HepG2 (cell line): Measurements from ENCODE around the gene PIK3CB. TPM values are rescaled to one million over a fixed set of nuclear protein-coding genes. Genes with fewer than 3 reads are reported as not detected.

Source experiments
- HDAC1 ChIP-seq: sonication (generic); formaldehyde crosslinking; IDR thresholded peaks from 2 replicates; pipeline ENCODE4 v1.5.1; 2020; ENCODE audit warnings: mild to moderate bottlenecking, missing genetic modification reagents
- KDM3A ChIP-seq: IDR thresholded peaks from 2 replicates; pipeline ENCODE4 v1.6.1; 2018; ENCODE audit warnings: low read depth, missing compliant biosample characterization
- MAF1 ChIP-seq: sonication (generic); formaldehyde crosslinking; IDR thresholded peaks from 2 replicates; pipeline ENCODE4 v1.5.0; 2020; ENCODE audit warnings: missing genetic modification reagents, borderline replicate concordance
- ZNF160 ChIP-seq: sonication (generic); formaldehyde crosslinking; IDR thresholded peaks from 2 replicates; pipeline ENCODE4 v1.8.0; 2022; ENCODE audit warnings: mild to moderate bottlenecking, inconsistent platforms, missing genetic modification reagents
- ZNF30 ChIP-seq: sonication (generic); formaldehyde crosslinking; IDR thresholded peaks from 2 replicates; pipeline ENCODE4 v1.5.0; 2020; ENCODE audit warnings: mild to moderate bottlenecking, missing genetic modification reagents
- polyA plus RNA-seq, 8 experiments: library from polyadenylated mRNA; depleted of rRNA in 3 of 8; stranded (reverse) in 7 of 8; unstranded in 1 of 8; fragments of >200 nt; fragmentation: Illumina TruSeq in 4 of 8; extraction: Trizol in 4 of 8; gene quantifications; 2 replicates each; pipeline versions ENCODE4 v1.2.1 to v1.2.3, GENCODE V29; 2011 to 2016; ENCODE audit warnings: low read depth in 4 of 8, missing spikeins in 1 of 8, mixed read lengths in 1 of 8; ENCODE audit not compliant: insufficient read depth in 1 of 8
- total RNA-seq, 5 experiments: library from RNA; depleted of rRNA; stranded (reverse); fragments of >200 nt; fragmentation: Illumina TruSeq; extraction: Trizol; gene quantifications; 2 replicates each; pipeline ENCODE4 v1.2.3, GENCODE V29; 2016; ENCODE audit warnings: low read depth in 1 of 5
- TF ChIP-seq, protein P1 (sequence below): sonication (generic); formaldehyde crosslinking; IDR thresholded peaks from 2 replicates; pipeline ENCODE4 v1.8.0; 2022; ENCODE audit warnings: mild to moderate bottlenecking, missing genetic modification reagents, moderate library complexity
- TF ChIP-seq, protein P2 (sequence below): sonication (generic); formaldehyde crosslinking; conservative IDR thresholded peaks from 2 replicates; pipeline ENCODE4 v1.4.0; 2020; ENCODE audit warnings: missing genetic modification reagents
- TF ChIP-seq, protein P3 (sequence below): sonication (generic); formaldehyde crosslinking; IDR thresholded peaks from 2 replicates; pipeline ENCODE4 v1.4.0; 2020; ENCODE audit warnings: low read depth, mild to moderate bottlenecking, missing genetic modification reagents
- TF ChIP-seq, protein P4 (sequence below): sonication (generic); formaldehyde crosslinking; IDR thresholded peaks from 2 replicates; pipeline ENCODE4 v1.4.0; 2020; ENCODE audit warnings: missing genetic modification reagents, borderline replicate concordance
- TF ChIP-seq, protein P5 (sequence below): sonication (generic); formaldehyde crosslinking; IDR thresholded peaks from 2 replicates; pipeline ENCODE4 v1.4.0; 2020; ENCODE audit warnings: missing genetic modification reagents
- TF ChIP-seq, protein P6 (sequence below): sonication (generic); formaldehyde crosslinking; conservative IDR thresholded peaks from 2 replicates; pipeline ENCODE4 v1.8.1; 2023; ENCODE audit warnings: missing genetic modification reagents
- TF ChIP-seq, protein P7 (sequence below): sonication (generic); formaldehyde crosslinking; IDR thresholded peaks from 2 replicates; pipeline ENCODE4 v1.4.0; 2020; ENCODE audit warnings: missing genetic modification reagents, mild to moderate bottlenecking, borderline replicate concordance

The PIK3CB gene
- total and polyA plus RNA-seq, 2 of the 13 experiments (the other 11 are each of a cell fraction or from before 2014, with no cell fraction given) = 6.6 to 18.7 TPM

DNA sequence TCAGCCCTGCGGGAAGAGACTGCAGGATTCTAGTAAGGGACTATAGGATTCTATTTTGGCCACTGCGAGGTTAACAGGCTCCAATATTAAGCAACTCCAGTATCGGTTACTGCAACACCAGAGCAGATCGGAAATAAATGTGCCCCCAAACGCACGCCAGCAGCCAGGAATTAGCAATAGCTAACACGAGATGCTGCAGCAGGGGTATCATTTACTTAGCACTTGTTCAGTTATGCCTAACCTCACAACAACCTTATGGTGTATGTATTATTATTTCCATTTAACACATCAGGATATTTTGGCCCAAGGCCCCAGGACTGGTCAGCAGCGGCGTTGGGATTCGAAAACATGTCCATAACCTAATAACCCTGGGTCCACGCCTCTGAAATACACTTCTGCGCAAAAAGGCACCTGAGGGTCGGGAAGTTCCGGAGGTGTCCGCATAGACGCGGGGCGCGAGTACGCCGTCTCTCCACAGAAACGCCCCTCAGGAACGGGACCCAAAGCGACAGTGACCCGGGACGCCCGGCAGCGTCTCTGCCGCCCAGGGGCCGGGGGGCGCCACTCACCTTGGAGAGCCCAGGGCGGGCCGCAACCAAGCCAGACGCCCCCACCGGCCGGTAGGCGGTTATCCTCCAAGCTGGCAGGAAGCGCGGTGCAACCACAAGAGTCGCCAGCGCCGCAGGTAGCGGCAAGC, 681 bp downstream of the PIK3CB start (continued):
- TF ChIP-seq, protein P1, sequence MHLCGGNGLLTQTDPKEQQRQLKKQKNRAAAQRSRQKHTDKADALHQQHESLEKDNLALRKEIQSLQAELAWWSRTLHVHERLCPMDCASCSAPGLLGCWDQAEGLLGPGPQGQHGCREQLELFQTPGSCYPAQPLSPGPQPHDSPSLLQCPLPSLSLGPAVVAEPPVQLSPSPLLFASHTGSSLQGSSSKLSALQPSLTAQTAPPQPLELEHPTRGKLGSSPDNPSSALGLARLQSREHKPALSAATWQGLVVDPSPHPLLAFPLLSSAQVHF = no peak
- TF ChIP-seq, protein P2, sequence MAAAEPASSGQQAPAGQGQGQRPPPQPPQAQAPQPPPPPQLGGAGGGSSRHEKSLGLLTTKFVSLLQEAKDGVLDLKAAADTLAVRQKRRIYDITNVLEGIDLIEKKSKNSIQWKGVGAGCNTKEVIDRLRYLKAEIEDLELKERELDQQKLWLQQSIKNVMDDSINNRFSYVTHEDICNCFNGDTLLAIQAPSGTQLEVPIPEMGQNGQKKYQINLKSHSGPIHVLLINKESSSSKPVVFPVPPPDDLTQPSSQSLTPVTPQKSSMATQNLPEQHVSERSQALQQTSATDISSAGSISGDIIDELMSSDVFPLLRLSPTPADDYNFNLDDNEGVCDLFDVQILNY (CRISPR knock-in tag) = peak; percentile 44; the same call in 1 of the 2 replicates
- TF ChIP-seq, protein P3, sequence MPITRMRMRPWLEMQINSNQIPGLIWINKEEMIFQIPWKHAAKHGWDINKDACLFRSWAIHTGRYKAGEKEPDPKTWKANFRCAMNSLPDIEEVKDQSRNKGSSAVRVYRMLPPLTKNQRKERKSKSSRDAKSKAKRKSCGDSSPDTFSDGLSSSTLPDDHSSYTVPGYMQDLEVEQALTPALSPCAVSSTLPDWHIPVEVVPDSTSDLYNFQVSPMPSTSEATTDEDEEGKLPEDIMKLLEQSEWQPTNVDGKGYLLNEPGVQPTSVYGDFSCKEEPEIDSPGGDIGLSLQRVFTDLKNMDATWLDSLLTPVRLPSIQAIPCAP = no peak
- TF ChIP-seq, protein P4, sequence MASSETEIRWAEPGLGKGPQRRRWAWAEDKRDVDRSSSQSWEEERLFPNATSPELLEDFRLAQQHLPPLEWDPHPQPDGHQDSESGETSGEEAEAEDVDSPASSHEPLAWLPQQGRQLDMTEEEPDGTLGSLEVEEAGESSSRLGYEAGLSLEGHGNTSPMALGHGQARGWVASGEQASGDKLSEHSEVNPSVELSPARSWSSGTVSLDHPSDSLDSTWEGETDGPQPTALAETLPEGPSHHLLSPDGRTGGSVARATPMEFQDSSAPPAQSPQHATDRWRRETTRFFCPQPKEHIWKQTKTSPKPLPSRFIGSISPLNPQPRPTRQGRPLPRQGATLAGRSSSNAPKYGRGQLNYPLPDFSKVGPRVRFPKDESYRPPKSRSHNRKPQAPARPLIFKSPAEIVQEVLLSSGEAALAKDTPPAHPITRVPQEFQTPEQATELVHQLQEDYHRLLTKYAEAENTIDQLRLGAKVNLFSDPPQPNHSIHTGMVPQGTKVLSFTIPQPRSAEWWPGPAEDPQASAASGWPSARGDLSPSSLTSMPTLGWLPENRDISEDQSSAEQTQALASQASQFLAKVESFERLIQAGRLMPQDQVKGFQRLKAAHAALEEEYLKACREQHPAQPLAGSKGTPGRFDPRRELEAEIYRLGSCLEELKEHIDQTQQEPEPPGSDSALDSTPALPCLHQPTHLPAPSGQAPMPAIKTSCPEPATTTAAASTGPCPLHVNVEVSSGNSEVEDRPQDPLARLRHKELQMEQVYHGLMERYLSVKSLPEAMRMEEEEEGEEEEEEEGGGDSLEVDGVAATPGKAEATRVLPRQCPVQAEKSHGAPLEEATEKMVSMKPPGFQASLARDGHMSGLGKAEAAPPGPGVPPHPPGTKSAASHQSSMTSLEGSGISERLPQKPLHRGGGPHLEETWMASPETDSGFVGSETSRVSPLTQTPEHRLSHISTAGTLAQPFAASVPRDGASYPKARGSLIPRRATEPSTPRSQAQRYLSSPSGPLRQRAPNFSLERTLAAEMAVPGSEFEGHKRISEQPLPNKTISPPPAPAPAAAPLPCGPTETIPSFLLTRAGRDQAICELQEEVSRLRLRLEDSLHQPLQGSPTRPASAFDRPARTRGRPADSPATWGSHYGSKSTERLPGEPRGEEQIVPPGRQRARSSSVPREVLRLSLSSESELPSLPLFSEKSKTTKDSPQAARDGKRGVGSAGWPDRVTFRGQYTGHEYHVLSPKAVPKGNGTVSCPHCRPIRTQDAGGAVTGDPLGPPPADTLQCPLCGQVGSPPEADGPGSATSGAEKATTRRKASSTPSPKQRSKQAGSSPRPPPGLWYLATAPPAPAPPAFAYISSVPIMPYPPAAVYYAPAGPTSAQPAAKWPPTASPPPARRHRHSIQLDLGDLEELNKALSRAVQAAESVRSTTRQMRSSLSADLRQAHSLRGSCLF = no peak
- TF ChIP-seq, protein P5, sequence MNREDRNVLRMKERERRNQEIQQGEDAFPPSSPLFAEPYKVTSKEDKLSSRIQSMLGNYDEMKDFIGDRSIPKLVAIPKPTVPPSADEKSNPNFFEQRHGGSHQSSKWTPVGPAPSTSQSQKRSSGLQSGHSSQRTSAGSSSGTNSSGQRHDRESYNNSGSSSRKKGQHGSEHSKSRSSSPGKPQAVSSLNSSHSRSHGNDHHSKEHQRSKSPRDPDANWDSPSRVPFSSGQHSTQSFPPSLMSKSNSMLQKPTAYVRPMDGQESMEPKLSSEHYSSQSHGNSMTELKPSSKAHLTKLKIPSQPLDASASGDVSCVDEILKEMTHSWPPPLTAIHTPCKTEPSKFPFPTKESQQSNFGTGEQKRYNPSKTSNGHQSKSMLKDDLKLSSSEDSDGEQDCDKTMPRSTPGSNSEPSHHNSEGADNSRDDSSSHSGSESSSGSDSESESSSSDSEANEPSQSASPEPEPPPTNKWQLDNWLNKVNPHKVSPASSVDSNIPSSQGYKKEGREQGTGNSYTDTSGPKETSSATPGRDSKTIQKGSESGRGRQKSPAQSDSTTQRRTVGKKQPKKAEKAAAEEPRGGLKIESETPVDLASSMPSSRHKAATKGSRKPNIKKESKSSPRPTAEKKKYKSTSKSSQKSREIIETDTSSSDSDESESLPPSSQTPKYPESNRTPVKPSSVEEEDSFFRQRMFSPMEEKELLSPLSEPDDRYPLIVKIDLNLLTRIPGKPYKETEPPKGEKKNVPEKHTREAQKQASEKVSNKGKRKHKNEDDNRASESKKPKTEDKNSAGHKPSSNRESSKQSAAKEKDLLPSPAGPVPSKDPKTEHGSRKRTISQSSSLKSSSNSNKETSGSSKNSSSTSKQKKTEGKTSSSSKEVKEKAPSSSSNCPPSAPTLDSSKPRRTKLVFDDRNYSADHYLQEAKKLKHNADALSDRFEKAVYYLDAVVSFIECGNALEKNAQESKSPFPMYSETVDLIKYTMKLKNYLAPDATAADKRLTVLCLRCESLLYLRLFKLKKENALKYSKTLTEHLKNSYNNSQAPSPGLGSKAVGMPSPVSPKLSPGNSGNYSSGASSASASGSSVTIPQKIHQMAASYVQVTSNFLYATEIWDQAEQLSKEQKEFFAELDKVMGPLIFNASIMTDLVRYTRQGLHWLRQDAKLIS (CRISPR knock-in tag) = 0 out of 2 replicates have a peak, but pooled peaks have one; percentile 62
- TF ChIP-seq, protein P6, sequence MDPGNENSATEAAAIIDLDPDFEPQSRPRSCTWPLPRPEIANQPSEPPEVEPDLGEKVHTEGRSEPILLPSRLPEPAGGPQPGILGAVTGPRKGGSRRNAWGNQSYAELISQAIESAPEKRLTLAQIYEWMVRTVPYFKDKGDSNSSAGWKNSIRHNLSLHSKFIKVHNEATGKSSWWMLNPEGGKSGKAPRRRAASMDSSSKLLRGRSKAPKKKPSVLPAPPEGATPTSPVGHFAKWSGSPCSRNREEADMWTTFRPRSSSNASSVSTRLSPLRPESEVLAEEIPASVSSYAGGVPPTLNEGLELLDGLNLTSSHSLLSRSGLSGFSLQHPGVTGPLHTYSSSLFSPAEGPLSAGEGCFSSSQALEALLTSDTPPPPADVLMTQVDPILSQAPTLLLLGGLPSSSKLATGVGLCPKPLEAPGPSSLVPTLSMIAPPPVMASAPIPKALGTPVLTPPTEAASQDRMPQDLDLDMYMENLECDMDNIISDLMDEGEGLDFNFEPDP (CRISPR knock-in tag) = 0 out of 2 replicates have a peak, but pooled peaks have one; percentile 85
- 0 out of 2 replicates have a peak, but pooled peaks have one; percentile 46 for TF ChIP-seq KDM3A (CRISPR knock-in tag)
- no peak for TF ChIP-seq MAF1 (CRISPR knock-in tag)
- TF ChIP-seq, protein P7, sequence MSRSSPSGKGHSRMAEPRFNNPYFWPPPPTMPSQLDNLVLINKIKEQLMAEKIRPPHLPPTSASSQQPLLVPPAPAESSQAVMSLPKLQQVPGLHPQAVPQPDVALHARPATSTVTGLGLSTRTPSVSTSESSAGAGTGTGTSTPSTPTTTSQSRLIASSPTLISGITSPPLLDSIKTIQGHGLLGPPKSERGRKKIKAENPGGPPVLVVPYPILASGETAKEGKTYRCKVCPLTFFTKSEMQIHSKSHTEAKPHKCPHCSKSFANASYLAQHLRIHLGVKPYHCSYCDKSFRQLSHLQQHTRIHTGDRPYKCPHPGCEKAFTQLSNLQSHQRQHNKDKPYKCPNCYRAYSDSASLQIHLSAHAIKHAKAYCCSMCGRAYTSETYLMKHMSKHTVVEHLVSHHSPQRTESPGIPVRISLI (CRISPR knock-in tag) = no peak
- no peak for TF ChIP-seq ZNF30 (CRISPR knock-in tag)
- no peak for TF ChIP-seq ZNF160 (CRISPR knock-in tag)
- no peak for TF ChIP-seq HDAC1 (CRISPR knock-in tag)
